ENCODE measurements around the gene ENGASE.
A peak's percentile ranks its signal among the peaks of the same experiment; 100 is the strongest.

The ENGASE gene

GRCh38 chr17:79038545-79039135 lies 36.0 kb upstream of the ENGASE start:
- no peak for DNase-seq (ENCODE audit: low read depth)

GRCh38 chr17:79039171-79039570 lies 35.5 kb upstream of the ENGASE start:
- no peak for DNase-seq (ENCODE audit: low read depth)

DNA sequence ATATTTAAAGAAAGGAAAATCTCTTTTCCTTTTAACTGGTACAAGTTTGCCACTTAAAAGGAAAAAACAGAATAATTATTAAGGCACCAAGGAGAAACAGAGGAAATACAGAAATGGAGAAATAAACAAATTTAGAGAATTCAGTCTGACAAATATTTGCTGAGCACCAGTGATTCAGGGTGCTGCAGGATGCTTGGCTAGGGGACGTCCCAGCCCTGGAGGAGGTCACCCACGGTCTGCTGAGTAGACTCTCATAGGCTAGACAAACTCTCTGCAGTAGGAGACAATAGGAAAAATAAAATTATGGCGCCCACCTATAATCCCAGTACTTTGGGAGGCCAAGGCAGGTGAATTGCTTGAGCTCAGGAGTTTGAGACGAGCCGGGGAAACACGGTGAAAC lies 34.7 kb upstream of the ENGASE start:
- DNase-seq (ENCODE audit: low read depth) = no peak

- DNase-seq (ENCODE audit: low read depth) = no peak
These were observed 33.5 kb upstream of the ENGASE start for GRCh38 chr17:79041041-79041570.

DNA sequence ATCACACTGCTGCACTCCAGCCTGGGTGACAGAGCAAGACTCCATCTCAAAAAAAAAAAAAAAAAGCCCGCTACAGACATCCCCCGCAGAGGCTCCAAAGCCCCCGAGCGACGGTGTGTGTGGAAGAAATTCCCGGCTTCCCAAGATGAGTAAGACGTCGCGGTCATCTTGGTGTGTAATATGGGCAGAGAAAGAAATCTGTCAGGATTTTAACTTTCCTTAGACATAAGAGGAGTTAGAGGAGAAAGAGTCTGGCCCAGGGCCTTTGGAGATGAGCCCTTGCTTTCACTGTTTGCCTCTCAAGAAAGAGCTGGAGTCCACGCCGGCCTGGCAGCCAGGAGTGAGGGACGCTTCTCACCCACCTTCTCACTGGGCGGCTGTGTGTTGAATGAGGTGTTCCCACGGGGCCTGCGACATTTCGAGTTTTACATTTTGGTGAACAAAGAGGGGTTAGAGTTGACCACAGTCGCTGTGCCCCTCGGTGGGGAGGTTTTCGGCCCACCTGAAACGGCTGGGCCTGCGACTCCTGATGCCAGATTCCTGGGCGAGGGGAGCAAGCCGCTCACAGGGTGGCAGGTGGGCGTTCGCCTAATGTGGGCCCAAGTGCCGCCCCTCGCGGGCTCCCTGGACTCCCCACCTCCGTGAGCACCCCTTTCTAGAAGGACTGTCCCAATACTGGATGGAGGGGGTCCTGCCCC lies 32.8 kb upstream of the ENGASE start:
- DNase-seq (ENCODE audit: low read depth) = no peak

DNA sequence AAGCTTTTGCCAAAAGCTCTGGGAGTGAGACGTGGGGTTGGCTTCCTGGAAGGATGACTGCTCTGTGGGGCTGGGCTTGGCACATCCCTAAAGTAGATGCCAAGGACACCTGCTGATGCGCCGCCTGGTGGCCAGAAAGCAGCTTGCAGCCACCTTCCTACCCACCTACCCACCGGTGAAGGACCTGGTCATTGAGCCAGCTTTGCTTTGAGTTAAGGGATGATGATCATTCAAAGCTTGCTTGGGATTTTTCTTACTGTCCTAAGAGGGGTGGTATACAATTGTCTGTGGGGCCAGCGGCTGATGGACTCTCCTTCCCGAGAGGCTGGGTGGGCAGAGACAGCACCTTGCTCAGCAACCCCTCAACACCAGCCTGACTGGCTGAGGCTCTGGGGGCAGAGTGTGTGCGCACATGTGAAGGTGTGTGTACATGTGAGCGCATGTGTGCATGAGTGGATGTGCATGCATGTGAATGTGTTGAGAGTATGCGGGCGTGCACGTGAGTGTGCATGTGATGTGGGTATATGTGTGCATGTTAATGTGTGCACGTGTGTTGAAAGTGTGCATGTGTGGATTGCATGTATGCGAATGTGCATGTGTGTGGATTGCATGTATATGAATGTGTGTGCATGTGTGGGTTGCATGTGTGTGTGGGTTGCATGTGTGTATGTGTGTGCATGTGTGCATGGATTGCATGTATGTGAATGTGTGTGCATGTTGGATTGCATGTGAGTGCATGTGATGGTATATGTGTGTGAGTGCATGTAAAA lies 32.0 kb upstream of the ENGASE start:
- peak; percentile 53 for DNase-seq (ENCODE audit: low read depth)

GRCh38 chr17:79043191-79043930 lies 31.3 kb upstream of the ENGASE start:
- DNase-seq (ENCODE audit: low read depth) = no peak

DNA sequence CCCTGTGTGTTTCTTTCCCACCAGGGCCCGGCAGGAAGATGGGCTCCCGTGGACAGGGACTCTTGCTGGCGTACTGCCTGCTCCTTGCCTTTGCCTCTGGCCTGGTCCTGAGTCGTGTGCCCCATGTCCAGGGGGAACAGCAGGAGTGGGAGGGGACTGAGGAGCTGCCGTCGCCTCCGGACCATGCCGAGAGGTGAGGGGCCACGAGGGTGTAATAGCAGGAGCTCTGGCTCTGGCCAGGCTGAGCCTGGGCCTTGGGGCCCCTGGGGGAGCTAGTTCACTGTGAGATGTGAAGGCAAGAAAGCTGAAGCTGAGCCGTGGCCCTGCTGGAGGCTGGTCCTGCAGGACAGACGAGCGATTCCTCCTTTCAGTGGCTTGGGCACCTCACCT lies 30.7 kb upstream of the ENGASE start:
- DNase-seq (ENCODE audit: low read depth) = no peak

DNA sequence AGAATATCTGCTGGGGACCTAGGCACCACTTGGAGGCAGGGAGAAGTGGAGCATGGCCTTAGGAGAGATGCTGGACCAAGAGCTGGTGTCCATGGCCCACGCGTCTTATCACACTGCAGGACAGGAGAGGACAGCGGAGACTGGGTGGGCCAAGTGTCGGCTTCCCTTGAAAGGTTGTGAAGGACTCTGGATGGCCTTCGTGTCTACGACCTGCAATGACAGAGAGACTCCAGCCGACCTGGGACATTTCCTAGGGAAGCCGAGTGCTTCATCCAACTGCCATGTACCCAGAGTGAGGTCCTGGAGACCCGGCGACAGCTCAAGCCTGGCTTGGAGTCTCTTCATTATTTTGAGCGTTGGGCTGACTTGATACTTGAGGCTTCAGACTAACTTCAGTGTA lies 30.2 kb upstream of the ENGASE start:
- no peak for DNase-seq (ENCODE audit: low read depth)

- DNase-seq (ENCODE audit: low read depth) = no peak
These were observed 29.5 kb upstream of the ENGASE start for GRCh38 chr17:79045001-79045729.

DNA sequence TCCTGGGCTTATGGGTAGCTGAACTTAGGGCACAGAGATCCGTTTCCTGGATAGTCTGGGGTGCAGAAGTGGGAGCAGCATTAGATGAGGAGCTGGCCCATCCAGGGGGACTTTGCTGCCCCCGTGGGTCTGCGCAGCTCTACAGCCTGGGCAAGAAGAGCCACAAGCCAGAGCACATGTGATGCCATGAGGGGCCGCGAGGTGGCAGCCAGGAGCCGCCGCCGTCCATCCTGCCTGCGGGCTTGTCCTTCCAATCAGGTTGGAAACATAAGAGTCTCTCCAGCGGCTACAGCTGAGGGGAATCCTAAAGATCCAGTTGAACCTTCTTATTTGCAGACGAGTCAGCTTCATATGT lies 28.8 kb upstream of the ENGASE start:
- DNase-seq (ENCODE audit: low read depth) = peak; percentile 46

DNA sequence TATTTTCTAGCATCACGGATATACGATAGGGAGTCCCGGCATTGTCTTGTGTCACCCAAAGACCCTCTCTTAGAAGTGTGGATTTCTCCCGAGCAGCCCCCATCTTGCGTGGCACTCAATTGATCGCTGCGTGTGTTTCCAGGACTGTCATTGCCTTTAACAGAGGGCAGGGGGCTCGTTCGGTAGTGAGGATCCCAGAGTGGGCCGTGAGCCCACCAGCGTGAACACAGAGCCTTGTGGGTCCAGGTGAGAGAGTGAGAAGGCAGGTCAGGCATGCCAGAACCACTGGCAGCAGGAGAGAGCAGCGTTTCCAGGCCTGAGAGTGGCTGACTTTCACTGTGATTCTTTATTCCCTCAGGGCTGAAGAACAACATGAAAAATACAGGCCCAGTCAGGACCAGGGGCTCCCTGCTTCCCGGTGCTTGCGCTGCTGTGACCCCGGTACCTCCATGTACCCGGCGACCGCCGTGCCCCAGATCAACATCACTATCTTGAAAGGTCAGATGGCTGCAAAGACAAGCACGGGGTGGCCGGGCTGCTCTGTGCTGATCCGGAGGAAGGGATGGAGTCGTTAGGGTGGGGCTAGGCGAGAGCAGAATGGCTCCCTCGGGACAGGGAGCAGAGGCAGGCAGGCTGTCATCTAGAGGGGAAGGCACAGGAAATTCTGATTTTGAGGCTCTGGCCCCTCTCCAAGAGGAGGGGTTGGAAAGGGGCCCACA lies 28.3 kb upstream of the ENGASE start:
- DNase-seq (ENCODE audit: low read depth) = no peak

DNA sequence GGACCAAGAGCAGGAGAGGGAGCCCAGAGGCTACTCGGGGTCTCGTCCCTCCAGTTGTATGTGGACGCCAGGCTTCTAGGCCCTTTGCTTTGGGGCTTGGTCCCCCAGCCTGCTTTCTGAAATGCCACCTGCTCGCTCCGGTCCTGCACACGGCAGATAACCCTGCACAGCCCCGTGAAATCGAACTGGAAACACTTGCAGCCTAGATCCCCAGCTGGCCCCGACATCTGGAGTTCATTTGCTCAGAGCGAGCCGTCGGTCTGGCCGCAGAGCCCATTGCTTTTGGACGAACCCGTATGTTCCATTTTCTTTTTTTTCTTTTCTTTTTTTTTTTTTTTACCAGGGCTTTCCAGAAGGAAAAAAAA lies 27.7 kb upstream of the ENGASE start:
- no peak for DNase-seq (ENCODE audit: low read depth)

GRCh38 chr17:79047291-79047920 lies 27.2 kb upstream of the ENGASE start:
- no peak for DNase-seq (ENCODE audit: low read depth)

DNA sequence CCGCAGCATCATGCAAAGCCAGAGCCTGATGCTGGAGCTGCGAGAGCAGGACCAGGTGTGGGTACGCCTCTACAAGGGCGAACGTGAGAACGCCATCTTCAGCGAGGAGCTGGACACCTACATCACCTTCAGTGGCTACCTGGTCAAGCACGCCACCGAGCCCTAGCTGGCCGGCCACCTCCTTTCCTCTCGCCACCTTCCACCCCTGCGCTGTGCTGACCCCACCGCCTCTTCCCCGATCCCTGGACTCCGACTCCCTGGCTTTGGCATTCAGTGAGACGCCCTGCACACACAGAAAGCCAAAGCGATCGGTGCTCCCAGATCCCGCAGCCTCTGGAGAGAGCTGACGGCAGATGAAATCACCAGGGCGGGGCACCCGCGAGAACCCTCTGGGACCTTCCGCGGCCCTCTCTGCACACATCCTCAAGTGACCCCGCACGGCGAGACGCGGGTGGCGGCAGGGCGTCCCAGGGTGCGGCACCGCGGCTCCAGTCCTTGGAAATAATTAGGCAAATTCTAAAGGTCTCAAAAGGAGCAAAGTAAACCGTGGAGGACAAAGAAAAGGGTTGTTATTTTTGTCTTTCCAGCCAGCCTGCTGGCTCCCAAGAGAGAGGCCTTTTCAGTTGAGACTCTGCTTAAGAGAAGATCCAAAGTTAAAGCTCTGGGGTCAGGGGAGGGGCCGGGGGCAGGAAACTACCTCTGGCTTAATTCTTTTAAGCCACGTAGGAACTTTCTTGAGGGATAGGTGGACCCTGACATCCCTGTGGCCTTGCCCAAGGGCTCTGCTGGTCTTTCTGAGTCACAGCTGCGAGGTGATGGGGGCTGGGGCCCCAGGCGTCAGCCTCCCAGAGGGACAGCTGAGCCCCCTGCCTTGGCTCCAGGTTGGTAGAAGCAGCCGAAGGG lies 26.4 kb upstream of the ENGASE start:
- DNase-seq (ENCODE audit: low read depth) = no peak

DNA sequence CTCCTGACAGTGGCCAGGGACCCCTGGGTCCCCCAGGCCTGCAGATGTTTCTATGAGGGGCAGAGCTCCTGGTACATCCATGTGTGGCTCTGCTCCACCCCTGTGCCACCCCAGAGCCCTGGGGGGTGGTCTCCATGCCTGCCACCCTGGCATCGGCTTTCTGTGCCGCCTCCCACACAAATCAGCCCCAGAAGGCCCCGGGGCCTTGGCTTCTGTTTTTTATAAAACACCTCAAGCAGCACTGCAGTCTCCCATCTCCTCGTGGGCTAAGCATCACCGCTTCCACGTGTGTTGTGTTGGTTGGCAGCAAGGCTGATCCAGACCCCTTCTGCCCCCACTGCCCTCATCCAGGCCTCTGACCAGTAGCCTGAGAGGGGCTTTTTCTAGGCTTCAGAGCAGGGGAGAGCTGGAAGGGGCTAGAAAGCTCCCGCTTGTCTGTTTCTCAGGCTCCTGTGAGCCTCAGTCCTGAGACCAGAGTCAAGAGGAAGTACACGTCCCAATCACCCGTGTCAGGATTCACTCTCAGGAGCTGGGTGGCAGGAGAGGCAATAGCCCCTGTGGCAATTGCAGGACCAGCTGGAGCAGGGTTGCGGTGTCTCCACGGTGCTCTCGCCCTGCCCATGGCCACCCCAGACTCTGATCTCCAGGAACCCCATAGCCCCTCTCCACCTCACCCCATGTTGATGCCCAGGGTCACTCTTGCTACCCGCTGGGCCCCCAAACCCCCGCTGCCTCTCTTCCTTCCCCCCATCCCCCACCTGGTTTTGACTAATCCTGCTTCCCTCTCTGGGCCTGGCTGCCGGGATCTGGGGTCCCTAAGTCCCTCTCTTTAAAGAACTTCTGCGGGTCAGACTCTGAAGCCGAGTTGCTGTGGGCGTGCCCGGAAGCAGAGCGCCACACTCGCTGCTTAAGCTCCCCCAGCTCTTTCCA lies 25.5 kb upstream of the ENGASE start:
- DNase-seq (ENCODE audit: low read depth) = no peak

DNA sequence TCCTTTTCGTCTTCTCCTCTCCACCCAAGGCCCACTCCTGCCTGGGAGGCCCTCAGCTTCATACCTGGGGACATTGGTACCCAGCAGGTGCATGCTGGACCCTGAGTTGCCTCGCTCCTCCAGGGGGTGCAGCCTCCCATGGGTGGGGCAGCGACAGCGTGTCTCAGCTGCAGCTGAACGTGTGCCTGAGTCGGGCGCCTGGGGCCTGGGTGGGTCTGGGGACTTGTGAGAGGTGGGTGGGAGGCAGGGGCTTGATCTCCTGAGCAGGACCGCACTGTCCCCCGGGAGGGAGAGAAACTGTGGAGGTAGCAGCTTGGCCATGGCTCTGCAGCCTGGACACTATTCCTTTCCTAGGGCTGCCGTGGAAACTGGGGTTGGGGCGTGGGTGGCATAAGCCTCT lies 24.8 kb upstream of the ENGASE start:
- DNase-seq (ENCODE audit: low read depth) = no peak

DNA sequence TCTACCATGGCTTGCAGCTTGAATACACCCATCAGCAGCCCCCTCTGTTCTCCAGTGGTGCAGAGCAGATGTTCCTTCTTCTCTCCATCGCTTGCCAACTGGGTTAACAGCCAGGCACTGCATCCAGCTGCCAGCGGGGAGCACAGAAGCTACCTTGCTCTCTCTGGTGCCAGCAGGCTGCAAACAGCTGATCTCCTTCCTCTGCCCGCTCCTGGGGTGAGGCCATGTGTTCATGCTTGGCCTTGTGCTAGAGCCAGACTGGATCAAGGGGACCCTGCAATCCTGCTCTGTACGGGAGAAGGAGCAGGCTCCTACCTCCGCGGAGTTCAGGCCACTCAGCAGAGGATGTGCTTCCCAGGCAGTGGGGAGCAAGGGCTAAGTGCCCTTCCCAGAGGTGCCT lies 24.1 kb upstream of the ENGASE start:
- DNase-seq (ENCODE audit: low read depth) = no peak

DNA sequence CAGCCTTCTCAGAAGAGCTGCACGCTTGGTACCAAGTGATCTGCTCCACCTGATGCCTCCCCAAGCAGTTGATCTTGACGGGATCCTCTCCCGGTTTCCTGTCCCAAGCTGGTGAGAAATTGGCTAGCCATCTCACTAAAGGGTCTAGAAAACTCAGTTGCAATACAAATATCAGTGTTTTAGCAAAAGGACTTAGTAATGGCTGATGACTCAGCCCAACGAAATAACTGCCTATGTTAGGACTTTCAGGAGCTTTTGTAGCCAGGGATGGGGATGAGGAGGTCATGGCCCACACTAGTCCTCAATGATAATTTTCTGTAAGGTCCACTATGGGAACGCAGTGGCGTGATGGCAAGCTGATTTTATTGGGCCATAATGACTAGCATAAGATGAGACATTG lies 23.3 kb upstream of the ENGASE start:
- DNase-seq (ENCODE audit: low read depth) = no peak

Data from activated T-cell treated with anti-CD3 and anti-CD28 coated beads for 24 hours (primary cell).